ENCODE results near the gene BCL2.

GRCh38 chr18:63191413-63191812 is 128.2 kb downstream of the BCL2 start:
- TF ChIP-seq CTCF (IDR thresholded peaks at IDR 0.05) = no peak
- no peak for TF ChIP-seq POLR2A (IDR thresholded peaks at IDR 0.05)
